HFF-Myc (cell line): ENCODE measurements around the gene GNB3.

ENCODE experiments used
- DNase-seq: peaks from one replicate; pipeline ENCODE4 v3.0.0-alpha.2; 2011; ENCODE audit warnings: low read depth; ENCODE audit errors: extremely low read depth
- H3K4me3 ChIP-seq: replicated peaks from 2 replicates; pipeline ENCODE4 v1.5.1; 2011; ENCODE audit warnings: low read depth, mild to moderate bottlenecking, control low read depth, low read length
- CTCF ChIP-seq: IDR thresholded peaks from 2 replicates; pipeline ENCODE4 v1.5.1; 2012; ENCODE audit warnings: mild to moderate bottlenecking, low read depth, low read length, control low read depth; ENCODE audit errors: missing control alignments

The GNB3 gene

GRCh38 chr12:6840761-6841515, at the start of gene GNB3:
GNB3 (plus strand) TSS chr12:6840925; CDS start chr12:6841288, 363 bp downstream.
- TF ChIP-seq CTCF, result no peak
- H3K4me3 ChIP-seq, result no peak within 1 kb of the TSS
- no peak for DNase-seq

GRCh38 chr12:6791931-6792520, 48.7 kb upstream of the GNB3 start:
- no peak for TF ChIP-seq CTCF
- DNase-seq, result no peak
- no peak overlapping the region for H3K4me3 ChIP-seq

GRCh38 chr12:6792522-6793201, 48.1 kb upstream of the GNB3 start:
- no peak for TF ChIP-seq CTCF
- H3K4me3 ChIP-seq, result no peak overlapping the region
- DNase-seq, result no peak

GRCh38 chr12:6795088-6795487, 45.6 kb upstream of the GNB3 start:
- DNase-seq, result no peak
- TF ChIP-seq CTCF, result no peak

GRCh38 chr12:6796576-6796975, 44.1 kb upstream of the GNB3 start:
- no peak for DNase-seq
- no peak overlapping the region for H3K4me3 ChIP-seq
- TF ChIP-seq CTCF, result no peak

More at GRCh38 chr12:6795088-6795487, 45.6 kb upstream of the GNB3 start:
- H3K4me3 ChIP-seq, result no peak overlapping the region

- no peak for TF ChIP-seq CTCF
- DNase-seq, result no peak
- no peak overlapping the region for H3K4me3 ChIP-seq
Observed at GRCh38 chr12:6799147-6799546, 41.6 kb upstream of the GNB3 start.
